ENCODE measurements around the gene SPRR5. TPM values are rescaled to one million over a fixed set of nuclear protein-coding genes. Genes with fewer than 3 reads are reported as not detected.

Gene SPRR5
- total and polyA plus RNA-seq, 2 experiments from 2014 or later, result not detected

- TF ChIP-seq REST (IDR thresholded peaks at IDR 0.05; ENCODE audit: unreplicated experiment), result no peak
- TF ChIP-seq NANOG (IDR thresholded peaks at IDR 0.05; ENCODE audit: borderline replicate concordance), result no peak
- no peak for TF ChIP-seq CREB1 (CRISPR knock-in tag; IDR thresholded peaks at IDR 0.05; ENCODE audit: low read depth)
- TF ChIP-seq ZNF331 (CRISPR knock-in tag; IDR thresholded peaks at IDR 0.05; ENCODE audit: low read depth), result no peak
These were observed 35.1 kb downstream of the SPRR5 start (continued) for GRCh38 chr1:152982076-152982475.

- H3K4me1 Mint-ChIP-seq, result peaks cover 4% of the 10 kb centered on the region; the same call in 2 of the 3 replicates
- H3K27me3 Mint-ChIP-seq (ENCODE audit: insufficient read depth, low read depth, poor library complexity), result peaks cover 13% of the 10 kb centered on the region
- Histone ChIP-seq H3K9me2 (ENCODE audit: insufficient read depth) (no peaks in the 10 kb centered on the region), H3K36me3 (ENCODE audit: insufficient read depth) (no peaks in the 10 kb centered on the region), H3K4me1 (ENCODE audit: insufficient read depth) (no peaks in the 10 kb centered on the region), H2AFZ (no peak overlapping the region), H3K79me2 (replicated peaks; ENCODE audit: insufficient read depth) (no peaks in the 10 kb centered on the region), H3K4me2 (no peak overlapping the region), H3K27me3 (ENCODE audit: insufficient read depth) (no peaks in the 10 kb centered on the region), H3K27ac (ENCODE audit: low read depth) (no peak overlapping the region), H3F3A (replicated peaks; ENCODE audit: low read depth) (no peaks in the 10 kb centered on the region), H4K20me1 (replicated peaks; ENCODE audit: insufficient read depth) (no peaks in the 10 kb centered on the region), H3K4me3 (no peak overlapping the region)
- ATAC-seq (no peak), DNase-seq (ENCODE audit: low spot score) (no peak)
- no peaks in the 10 kb centered on the region for H3K36me3 Mint-ChIP-seq (ENCODE audit: low read depth)
- H3K9me3 Mint-ChIP-seq, result no peaks in the 10 kb centered on the region; the same call in 2 of the 3 replicates
- H3K4me3 Mint-ChIP-seq, result no peak overlapping the region
- H3K27ac Mint-ChIP-seq, result no peak overlapping the region
- no peak for TF ChIP-seq STAT1 (IDR thresholded peaks at IDR 0.05; ENCODE audit: unreplicated experiment)
- TF ChIP-seq EZH2 (IDR thresholded peaks at IDR 0.05; ENCODE audit: low read depth, unreplicated experiment), result no peak
- TF ChIP-seq POLR2AphosphoS5 (IDR thresholded peaks at IDR 0.05; ENCODE audit: low read depth), result no peak
- no peak for TF ChIP-seq CREB1 (CRISPR knock-in tag; IDR thresholded peaks at IDR 0.05; ENCODE audit: low read depth)
- TF ChIP-seq REST (IDR thresholded peaks at IDR 0.05; ENCODE audit: unreplicated experiment), result no peak
These were observed 36.2 kb downstream of the SPRR5 start for GRCh38 chr1:152983234-152983633.

All from GM23338 (cell line).